GM21723 (cell line): Measurements from ENCODE around the gene RNASEH2A.

ENCODE experiments used
- ATAC-seq: cut with Tn5 transposase; IDR thresholded peaks from one replicate; pipeline ENCODE4 v1.9.1; 2021; ENCODE audit warnings: mild to moderate bottlenecking, moderate library complexity; ENCODE audit not compliant: unreplicated experiment

The RNASEH2A gene

DNA sequence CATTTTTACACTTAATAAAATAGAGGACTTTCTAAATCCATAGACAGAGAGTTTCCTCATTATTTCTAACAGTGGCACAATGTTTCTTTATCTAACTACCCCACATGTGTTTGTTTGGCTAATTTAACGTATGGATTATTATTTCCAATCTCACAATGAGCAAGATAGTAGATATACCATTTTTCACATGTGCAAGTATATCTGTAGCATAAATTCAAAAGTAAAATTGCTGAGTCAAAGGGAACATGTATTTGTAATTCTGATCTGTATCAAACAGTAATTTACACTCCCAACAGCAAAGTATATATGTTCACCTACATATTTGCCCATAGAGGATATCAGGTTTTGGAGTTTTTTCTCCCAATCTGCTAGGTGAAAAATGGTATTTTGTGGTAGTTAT lies 50.3 kb downstream of the RNASEH2A start:
- ATAC-seq, result no peak

- no peak for ATAC-seq
Measured at GRCh38 chr19:12858041-12858928, 51.9 kb downstream of the RNASEH2A start.

DNA sequence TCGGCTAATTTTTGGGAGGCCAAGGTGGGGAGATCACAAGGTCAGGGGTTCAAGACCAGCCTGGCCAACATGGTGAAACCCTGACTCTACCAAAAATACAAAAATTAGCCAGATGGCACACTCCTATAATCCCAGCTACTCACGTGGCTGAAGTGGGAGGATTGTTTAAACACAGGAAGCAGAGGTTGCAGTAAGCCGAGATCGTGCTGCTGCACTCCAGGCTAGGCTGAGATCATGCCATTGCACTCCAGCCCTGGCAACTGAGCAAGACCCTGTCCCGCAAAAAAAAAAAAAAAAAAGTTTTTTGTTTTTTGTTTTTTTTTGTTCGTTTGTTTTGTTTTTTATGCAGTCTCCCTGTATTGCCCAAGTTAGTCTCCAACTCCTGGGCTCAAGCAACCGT lies 53.2 kb downstream of the RNASEH2A start:
- no peak for ATAC-seq
